Neural cell (in vitro differentiated cells): ENCODE results near the gene TRAF6. TPM values are rescaled to one million over a fixed set of nuclear protein-coding genes. Genes with fewer than 3 reads are reported as not detected.

Source experiments
- H2AFZ ChIP-seq: fragments of 200-600, 300-800 bp; sonication (generic), shearing (Covaris generic); 2 replicates; pipeline ENCODE4 v1.6.0; 2014; ENCODE audit warnings: low read depth, mild to moderate bottlenecking, antibody characterized with exemption, low read length, moderate library complexity
- H3F3A ChIP-seq: fragments of 200-600 bp; shearing (Covaris generic); 2 replicates; pipeline ENCODE4 v1.6.1; 2016; ENCODE audit warnings: mild to moderate bottlenecking, moderate library complexity, mixed read lengths, antibody characterized with exemption, low read length; ENCODE audit not compliant: insufficient read depth, poor library complexity, severe bottlenecking
- H3K27ac ChIP-seq: fragments of 200-600, 300-800 bp; sonication (generic), shearing (Covaris generic); 2 replicates; pipeline ENCODE4 v1.5.1; 2014; ENCODE audit warnings: mild to moderate bottlenecking, low read length, moderate library complexity
- H3K27me3 ChIP-seq: fragments of 300-800, 200-600 bp; sonication (generic), shearing (Covaris generic); 2 replicates; pipeline ENCODE4 v1.6.0; 2014; ENCODE audit warnings: mild to moderate bottlenecking, low read depth, low read length, moderate library complexity; ENCODE audit not compliant: insufficient read depth
- H3K36me3 ChIP-seq: fragments of 300-800, 200-600 bp; sonication (generic), shearing (Covaris generic); 2 replicates; pipeline ENCODE4 v1.5.1; 2014; ENCODE audit warnings: mild to moderate bottlenecking, antibody characterized with exemption, low read length, moderate library complexity; ENCODE audit not compliant: insufficient read depth
- H3K4me2 ChIP-seq: fragments of 300-800, 200-600 bp; sonication (generic), shearing (Covaris generic); 2 replicates; pipeline ENCODE4 v1.6.0; 2014; ENCODE audit warnings: mild to moderate bottlenecking, low read length
- H3K4me3 ChIP-seq: fragments of 300-800, 200-600 bp; sonication (generic), shearing (Covaris generic); 2 replicates; pipeline ENCODE4 v1.5.1; 2014; ENCODE audit warnings: mild to moderate bottlenecking, low read length, moderate library complexity
- H3K79me2 ChIP-seq: fragments of 200-600 bp; shearing (Covaris generic); replicated peaks from 2 replicates; pipeline ENCODE4 v1.6.0; 2014; ENCODE audit warnings: mild to moderate bottlenecking, low read length, moderate library complexity; ENCODE audit not compliant: insufficient read depth
- H3K9ac ChIP-seq: fragments of 300-800, 200-600 bp; sonication (generic), shearing (Covaris generic); 2 replicates; pipeline ENCODE4 v1.6.1; 2016; ENCODE audit warnings: mild to moderate bottlenecking, low read length, mixed read lengths
- H3K9me2 ChIP-seq: fragments of 200-600 bp; shearing (Covaris generic); 2 replicates; pipeline ENCODE4 v1.6.1; 2016; ENCODE audit warnings: mild to moderate bottlenecking, low read length, mixed read lengths; ENCODE audit not compliant: insufficient read depth
- H3K9me3 ChIP-seq: fragments of 200-600, 300-800 bp; sonication (generic), shearing (Covaris generic); 2 replicates; pipeline ENCODE4 v1.6.1; 2016; ENCODE audit warnings: mild to moderate bottlenecking, mixed run types, low read length, moderate library complexity, mixed read lengths
- H4K20me1 ChIP-seq: fragments of 200-600 bp; shearing (Covaris generic); 2 replicates; pipeline ENCODE4 v1.6.1; 2016; ENCODE audit warnings: mild to moderate bottlenecking, mixed run types; ENCODE audit not compliant: insufficient read depth
- EP300 ChIP-seq: fragments of 450-650 bp; conservative IDR thresholded peaks from 2 replicates; pipeline ENCODE4 v1.6.1; 2014; ENCODE audit warnings: antibody characterized with exemption, mild to moderate bottlenecking, moderate library complexity; ENCODE audit not compliant: poor library complexity, severe bottlenecking
- EZH2 ChIP-seq: fragments of 200-600, 300-800 bp; shearing (Covaris generic), sonication (generic); IDR thresholded peaks from 2 replicates; pipeline ENCODE4 v1.6.1; 2014; ENCODE audit warnings: antibody characterized with exemption, low read length, borderline replicate concordance, mild to moderate bottlenecking; ENCODE audit not compliant: insufficient read depth, poor library complexity, severe bottlenecking
- MXI1 ChIP-seq: fragments of 450-650 bp; conservative IDR thresholded peaks from 2 replicates; pipeline ENCODE4 v1.6.1; 2014; ENCODE audit warnings: antibody characterized with exemption, mild to moderate bottlenecking; ENCODE audit not compliant: poor library complexity, severe bottlenecking
- POLR2AphosphoS5 ChIP-seq: IDR thresholded peaks from 2 replicates; pipeline ENCODE4 v1.6.1; 2012
- RAD21 ChIP-seq: fragments of 450-650 bp; conservative IDR thresholded peaks from 2 replicates; pipeline ENCODE4 v1.6.1; 2014; ENCODE audit warnings: antibody characterized with exemption, mild to moderate bottlenecking, moderate library complexity
- SMC3 ChIP-seq: fragments of 450-650 bp; conservative IDR thresholded peaks from 2 replicates; pipeline ENCODE4 v1.6.1; 2014; ENCODE audit warnings: antibody characterized with exemption, mild to moderate bottlenecking, moderate library complexity; ENCODE audit not compliant: poor library complexity
- TAF1 ChIP-seq: IDR thresholded peaks from 2 replicates; pipeline ENCODE4 v1.6.1; 2012; ENCODE audit warnings: low read depth
- polyA plus RNA-seq: library from polyadenylated mRNA; depleted of rRNA; stranded (reverse); fragments of >200 nt; gene quantifications from 2 replicates; pipeline ENCODE4 v1.2.3, GENCODE V29; 2014
- TF ChIP-seq, protein P1 (sequence below): IDR thresholded peaks from 2 replicates; pipeline ENCODE4 v1.6.1; 2012; ENCODE audit warnings: borderline replicate concordance
- TF ChIP-seq, protein P2 (sequence below): fragments of 450-650 bp; IDR thresholded peaks from 2 replicates; pipeline ENCODE4 v1.5.1; 2014; ENCODE audit warnings: antibody characterized with exemption, mild to moderate bottlenecking, moderate library complexity; ENCODE audit not compliant: poor library complexity, severe bottlenecking

Gene TRAF6
- polyA plus RNA-seq, 1 donor from 2014 or later = 7.5 TPM

DNA sequence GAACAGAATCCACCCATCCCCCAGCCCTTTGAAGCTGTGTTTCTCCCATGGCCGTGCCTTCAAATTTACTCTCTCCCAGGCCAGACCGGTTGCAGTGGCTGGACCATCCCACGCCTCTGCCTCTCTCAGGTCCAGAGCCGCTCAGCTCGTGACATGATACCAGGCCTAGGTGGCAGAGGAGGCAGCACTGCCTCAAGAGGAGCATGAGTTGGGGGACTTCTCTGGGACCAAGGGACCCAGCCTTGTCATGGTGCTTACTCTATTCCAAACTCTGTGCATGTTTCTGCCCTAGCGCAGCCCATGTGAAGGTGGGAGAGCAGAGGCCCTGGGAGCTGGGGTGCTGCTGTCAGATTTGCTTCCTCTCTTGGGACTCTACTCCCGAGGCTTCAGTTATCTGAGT is 51.0 kb downstream of the TRAF6 start:
- Histone ChIP-seq H3K9ac (no peak overlapping the region), H2AFZ (no peak overlapping the region), H4K20me1 (no peaks in the 10 kb centered on the region), H3K9me3 (no peaks in the 10 kb centered on the region), H3K36me3 (no peaks in the 10 kb centered on the region), H3K27me3 (no peaks in the 10 kb centered on the region), H3K27ac (no peak overlapping the region), H3F3A (no peaks in the 10 kb centered on the region), H3K4me2 (no peak overlapping the region), H3K9me2 (no peaks in the 10 kb centered on the region), H3K4me3 (no peak overlapping the region), H3K79me2 (no peaks in the 10 kb centered on the region)
- TF ChIP-seq RAD21 (no peak), EZH2 (no peak), EP300 (no peak), POLR2AphosphoS5 (no peak), MXI1 (no peak), TAF1 (no peak), SMC3 (no peak)
- TF ChIP-seq, protein P1, sequence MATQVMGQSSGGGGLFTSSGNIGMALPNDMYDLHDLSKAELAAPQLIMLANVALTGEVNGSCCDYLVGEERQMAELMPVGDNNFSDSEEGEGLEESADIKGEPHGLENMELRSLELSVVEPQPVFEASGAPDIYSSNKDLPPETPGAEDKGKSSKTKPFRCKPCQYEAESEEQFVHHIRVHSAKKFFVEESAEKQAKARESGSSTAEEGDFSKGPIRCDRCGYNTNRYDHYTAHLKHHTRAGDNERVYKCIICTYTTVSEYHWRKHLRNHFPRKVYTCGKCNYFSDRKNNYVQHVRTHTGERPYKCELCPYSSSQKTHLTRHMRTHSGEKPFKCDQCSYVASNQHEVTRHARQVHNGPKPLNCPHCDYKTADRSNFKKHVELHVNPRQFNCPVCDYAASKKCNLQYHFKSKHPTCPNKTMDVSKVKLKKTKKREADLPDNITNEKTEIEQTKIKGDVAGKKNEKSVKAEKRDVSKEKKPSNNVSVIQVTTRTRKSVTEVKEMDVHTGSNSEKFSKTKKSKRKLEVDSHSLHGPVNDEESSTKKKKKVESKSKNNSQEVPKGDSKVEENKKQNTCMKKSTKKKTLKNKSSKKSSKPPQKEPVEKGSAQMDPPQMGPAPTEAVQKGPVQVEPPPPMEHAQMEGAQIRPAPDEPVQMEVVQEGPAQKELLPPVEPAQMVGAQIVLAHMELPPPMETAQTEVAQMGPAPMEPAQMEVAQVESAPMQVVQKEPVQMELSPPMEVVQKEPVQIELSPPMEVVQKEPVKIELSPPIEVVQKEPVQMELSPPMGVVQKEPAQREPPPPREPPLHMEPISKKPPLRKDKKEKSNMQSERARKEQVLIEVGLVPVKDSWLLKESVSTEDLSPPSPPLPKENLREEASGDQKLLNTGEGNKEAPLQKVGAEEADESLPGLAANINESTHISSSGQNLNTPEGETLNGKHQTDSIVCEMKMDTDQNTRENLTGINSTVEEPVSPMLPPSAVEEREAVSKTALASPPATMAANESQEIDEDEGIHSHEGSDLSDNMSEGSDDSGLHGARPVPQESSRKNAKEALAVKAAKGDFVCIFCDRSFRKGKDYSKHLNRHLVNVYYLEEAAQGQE = no peak
- TF ChIP-seq, protein P2, sequence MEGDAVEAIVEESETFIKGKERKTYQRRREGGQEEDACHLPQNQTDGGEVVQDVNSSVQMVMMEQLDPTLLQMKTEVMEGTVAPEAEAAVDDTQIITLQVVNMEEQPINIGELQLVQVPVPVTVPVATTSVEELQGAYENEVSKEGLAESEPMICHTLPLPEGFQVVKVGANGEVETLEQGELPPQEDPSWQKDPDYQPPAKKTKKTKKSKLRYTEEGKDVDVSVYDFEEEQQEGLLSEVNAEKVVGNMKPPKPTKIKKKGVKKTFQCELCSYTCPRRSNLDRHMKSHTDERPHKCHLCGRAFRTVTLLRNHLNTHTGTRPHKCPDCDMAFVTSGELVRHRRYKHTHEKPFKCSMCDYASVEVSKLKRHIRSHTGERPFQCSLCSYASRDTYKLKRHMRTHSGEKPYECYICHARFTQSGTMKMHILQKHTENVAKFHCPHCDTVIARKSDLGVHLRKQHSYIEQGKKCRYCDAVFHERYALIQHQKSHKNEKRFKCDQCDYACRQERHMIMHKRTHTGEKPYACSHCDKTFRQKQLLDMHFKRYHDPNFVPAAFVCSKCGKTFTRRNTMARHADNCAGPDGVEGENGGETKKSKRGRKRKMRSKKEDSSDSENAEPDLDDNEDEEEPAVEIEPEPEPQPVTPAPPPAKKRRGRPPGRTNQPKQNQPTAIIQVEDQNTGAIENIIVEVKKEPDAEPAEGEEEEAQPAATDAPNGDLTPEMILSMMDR = no peak

DNA sequence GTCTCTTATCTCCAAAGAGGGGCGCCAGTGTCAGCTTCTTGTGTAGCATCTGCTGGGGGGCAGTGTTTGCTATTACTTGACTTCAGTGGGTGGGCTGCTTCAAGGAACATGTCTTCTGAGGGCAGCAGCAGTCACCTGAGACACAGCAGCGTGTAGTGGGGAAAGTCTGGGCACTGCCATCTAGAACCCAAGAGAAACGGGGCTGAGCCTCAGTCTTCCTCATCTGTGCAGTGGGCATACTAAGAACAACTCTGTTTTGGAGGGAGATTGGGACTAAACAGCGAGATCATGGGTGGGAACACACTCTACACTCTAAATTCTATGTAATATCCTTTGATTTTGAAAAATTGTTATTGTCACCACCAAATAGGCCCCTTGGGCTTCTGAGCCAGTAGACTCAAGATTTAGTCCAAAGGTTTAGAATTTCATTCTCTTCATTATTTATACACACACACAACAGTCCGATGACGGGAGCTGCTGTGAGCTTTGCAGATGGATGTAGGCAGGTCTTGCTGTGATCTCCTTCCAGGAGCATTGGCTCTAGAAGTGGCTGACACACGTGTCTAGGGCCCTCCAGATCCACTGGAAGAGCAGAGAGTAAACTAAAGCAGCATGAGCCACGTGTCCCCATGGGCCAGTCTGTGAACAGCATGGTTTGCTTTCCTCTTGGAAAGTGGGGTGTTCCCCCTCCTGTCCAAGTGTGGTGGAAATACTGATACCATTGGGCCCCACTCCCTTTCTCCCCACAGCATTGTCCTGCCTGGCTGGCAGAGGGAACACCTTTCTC is 51.8 kb downstream of the TRAF6 start:
- Histone ChIP-seq H3K36me3 (no peaks in the 10 kb centered on the region), H4K20me1 (no peaks in the 10 kb centered on the region), H3K27ac (no peak overlapping the region), H3K9me3 (no peaks in the 10 kb centered on the region), H3K9me2 (no peaks in the 10 kb centered on the region), H3K27me3 (no peaks in the 10 kb centered on the region), H3K79me2 (no peaks in the 10 kb centered on the region), H3F3A (no peaks in the 10 kb centered on the region), H3K4me3 (no peak overlapping the region), H3K9ac (no peak overlapping the region), H3K4me2 (no peak overlapping the region), H2AFZ (no peak overlapping the region)
- TF ChIP-seq SMC3 (no peak), RAD21 (no peak), EZH2 (no peak), POLR2AphosphoS5 (no peak), EP300 (no peak), MXI1 (no peak), TAF1 (no peak)
- TF ChIP-seq, protein P2 = no peak
- TF ChIP-seq, protein P1 = no peak
